H9 (cell line): ENCODE results near the gene KCND2. TPM values are rescaled to one million over a fixed set of nuclear protein-coding genes. Genes with fewer than 3 reads are reported as not detected.

Source experiments
- DNase-seq: peaks from one replicate; pipeline ENCODE4 v3.0.0-alpha.2; 2017
- H2AFZ ChIP-seq: one replicate; pipeline ENCODE4 v1.6.1; 2013; ENCODE audit warnings: mild to moderate bottlenecking, low read length, control low read depth, moderate library complexity
- H2AK5ac ChIP-seq: 2 replicates; pipeline ENCODE4 v1.6.1; 2013; ENCODE audit warnings: low read length, control low read depth, mixed read lengths; ENCODE audit not compliant: insufficient read length
- H2BK120ac ChIP-seq: one replicate; pipeline ENCODE4 v1.6.1; 2013; ENCODE audit warnings: low read depth, mild to moderate bottlenecking, low read length, control low read depth, inconsistent platforms; ENCODE audit not compliant: poor library complexity, severe bottlenecking
- H2BK12ac ChIP-seq: 2 replicates; pipeline ENCODE4 v1.6.1; 2013; ENCODE audit warnings: low read length, control low read depth, mixed read lengths, low read depth; ENCODE audit not compliant: insufficient read length
- H2BK15ac ChIP-seq: 2 replicates; pipeline ENCODE4 v1.6.1; 2013; ENCODE audit warnings: low read depth, low read length, control low read depth
- H2BK20ac ChIP-seq: one replicate; pipeline ENCODE4 v1.6.1; 2013; ENCODE audit warnings: low read depth, mild to moderate bottlenecking, low read length, control low read depth, inconsistent platforms; ENCODE audit not compliant: poor library complexity, severe bottlenecking
- H2BK5ac ChIP-seq: 2 replicates; pipeline ENCODE4 v1.6.1; 2013; ENCODE audit warnings: low read length, control low read depth, mixed read lengths; ENCODE audit not compliant: insufficient read length
- H3K14ac ChIP-seq: 2 replicates; pipeline ENCODE4 v1.6.1; 2013; ENCODE audit warnings: low read length, control low read depth; ENCODE audit not compliant: insufficient read depth
- H3K18ac ChIP-seq: 2 replicates; pipeline ENCODE4 v1.6.1; 2013; ENCODE audit warnings: low read depth, mild to moderate bottlenecking, mixed read lengths, low read length, control low read depth; ENCODE audit not compliant: insufficient read length
- H3K23ac ChIP-seq: 2 replicates; pipeline ENCODE4 v1.6.1; 2013; ENCODE audit warnings: low read length, control low read depth, mixed read lengths, low read depth; ENCODE audit not compliant: insufficient read length
- H3K23me2 ChIP-seq: 2 replicates; pipeline ENCODE4 v1.6.1; 2013; ENCODE audit warnings: low read depth, mild to moderate bottlenecking, mixed read lengths, low read length, control low read depth; ENCODE audit not compliant: insufficient read length, poor library complexity, severe bottlenecking
- H3K27ac ChIP-seq: 2 replicates; pipeline ENCODE4 v1.5.1; 2013; ENCODE audit warnings: low read length, control low read depth, mixed read lengths, low read depth; ENCODE audit not compliant: insufficient read length
- H3K27me3 ChIP-seq: 2 replicates; pipeline ENCODE4 v1.6.1; 2013; ENCODE audit warnings: low read length, control low read depth, inconsistent platforms; ENCODE audit not compliant: insufficient read depth
- H3K4ac ChIP-seq: 2 replicates; pipeline ENCODE4 v1.6.1; 2013; ENCODE audit warnings: low read depth, mild to moderate bottlenecking, control low read depth, inconsistent platforms, low read length, moderate library complexity
- H3K4me1 ChIP-seq: 2 replicates; pipeline ENCODE4 v1.6.1; 2013; ENCODE audit warnings: low read length, control low read depth, inconsistent platforms; ENCODE audit not compliant: insufficient read depth
- H3K4me2 ChIP-seq: 2 replicates; pipeline ENCODE4 v1.6.1; 2013; ENCODE audit warnings: low read length, control low read depth, mixed read lengths; ENCODE audit not compliant: insufficient read length, insufficient read depth
- H3K56ac ChIP-seq: 2 replicates; pipeline ENCODE4 v1.6.1; 2013; ENCODE audit warnings: low read depth, mild to moderate bottlenecking, mixed read lengths, low read length, control low read depth; ENCODE audit not compliant: insufficient read length
- H3K79me1 ChIP-seq: 2 replicates; pipeline ENCODE4 v1.6.1; 2013; ENCODE audit warnings: low read depth, mild to moderate bottlenecking, moderate library complexity, low read length, control low read depth, inconsistent platforms; ENCODE audit not compliant: insufficient read depth, poor library complexity, severe bottlenecking
- H3K79me2 ChIP-seq: 2 replicates; pipeline ENCODE4 v1.6.1; 2013; ENCODE audit warnings: low read length, control low read depth, inconsistent platforms; ENCODE audit not compliant: insufficient read depth
- H3K9ac ChIP-seq: 2 replicates; pipeline ENCODE4 v1.6.1; 2013; ENCODE audit warnings: low read length, control low read depth, mixed read lengths; ENCODE audit not compliant: insufficient read length; ENCODE audit errors: extremely low read depth
- H3K9me3 ChIP-seq: one replicate; pipeline ENCODE4 v1.6.1; 2013; ENCODE audit warnings: low read depth, low read length, inconsistent platforms; ENCODE audit not compliant: control insufficient read depth
- H3T11ph ChIP-seq: one replicate; pipeline ENCODE4 v1.6.1; 2013; ENCODE audit warnings: mild to moderate bottlenecking, low read length, control low read depth, inconsistent platforms
- H4K20me1 ChIP-seq: one replicate; pipeline ENCODE4 v1.6.1; 2013; ENCODE audit not compliant: control insufficient read depth, insufficient read length, insufficient read depth
- H4K5ac ChIP-seq: 2 replicates; pipeline ENCODE4 v1.6.1; 2013; ENCODE audit warnings: low read depth, mild to moderate bottlenecking, mixed read lengths, low read length, control low read depth; ENCODE audit not compliant: insufficient read length
- H4K8ac ChIP-seq: replicated peaks from 2 replicates; pipeline ENCODE4 v1.6.1; 2013; ENCODE audit warnings: low read length, control low read depth, mixed read lengths, low read depth; ENCODE audit not compliant: insufficient read length
- H4K91ac ChIP-seq: 2 replicates; pipeline ENCODE4 v1.6.1; 2013; ENCODE audit warnings: low read depth, mild to moderate bottlenecking, moderate library complexity, mixed read lengths, low read length, control low read depth; ENCODE audit not compliant: insufficient read length
- H3K27ac Mint-ChIP-seq, 3 experiments: 2 replicates in 2 of 3; 3 replicates in 1 of 3; pipeline ENCODE4 v1.8.0; 2020 to 2021; ENCODE audit warnings: mixed read lengths in 3 of 3, mild to moderate bottlenecking in 1 of 3, moderate library complexity in 1 of 3
- H3K27me3 Mint-ChIP-seq: 2 replicates; pipeline ENCODE4 v1.8.0; 2021; ENCODE audit warnings: low read depth, mild to moderate bottlenecking, moderate library complexity, mixed read lengths
- H3K36me3 Mint-ChIP-seq, 3 experiments: 2 replicates in 2 of 3; 3 replicates in 1 of 3; pipeline ENCODE4 v1.8.0; 2020 to 2021; ENCODE audit warnings: low read depth in 3 of 3, mixed read lengths in 3 of 3; ENCODE audit not compliant: insufficient read depth in 1 of 3
- H3K4me1 Mint-ChIP-seq, 2 experiments: 2 replicates each; pipeline ENCODE4 v1.8.0; 2020; ENCODE audit warnings: mixed read lengths in 2 of 2
- H3K4me3 Mint-ChIP-seq, 2 experiments: 2 replicates in 1 of 2; 3 replicates in 1 of 2; pipeline ENCODE4 v1.8.0; 2020 to 2021; ENCODE audit warnings: mild to moderate bottlenecking in 2 of 2, mixed read lengths in 2 of 2, moderate library complexity in 1 of 2
- H3K9me3 Mint-ChIP-seq, 2 experiments: 2 replicates in 1 of 2; 3 replicates in 1 of 2; pipeline ENCODE4 v1.8.0; 2020; ENCODE audit warnings: mild to moderate bottlenecking in 2 of 2, mixed read lengths in 2 of 2, moderate library complexity in 1 of 2
- WGBS: extraction: QIAGEN DNeasy Blood & Tissue Kit; methylation state at CpG from one replicate; pipeline ENCODE4 v1.1.7; 2013; ENCODE audit warnings: missing lambda C conversion rate, low lambda C conversion rate, mixed read lengths; ENCODE audit not compliant: insufficient read length; ENCODE audit errors: extremely low coverage; 5-methylcytosine and 5-hydroxymethylcytosine counted together
- total RNA-seq: library from RNA; stranded (reverse); gene quantifications from 2 replicates; pipeline ENCODE4 v1.2.1, GENCODE V29; 2021
- TF ChIP-seq, protein P1 (sequence below): fragments of 200-600 bp; sonication (generic); conservative IDR thresholded peaks from 3 replicates; pipeline ENCODE4 v1.8.0; 2021; ENCODE audit warnings: antibody characterized with exemption, mild to moderate bottlenecking

The KCND2 gene
- total RNA-seq, 1 experiment from 2014 or later: 6.4 TPM

DNA sequence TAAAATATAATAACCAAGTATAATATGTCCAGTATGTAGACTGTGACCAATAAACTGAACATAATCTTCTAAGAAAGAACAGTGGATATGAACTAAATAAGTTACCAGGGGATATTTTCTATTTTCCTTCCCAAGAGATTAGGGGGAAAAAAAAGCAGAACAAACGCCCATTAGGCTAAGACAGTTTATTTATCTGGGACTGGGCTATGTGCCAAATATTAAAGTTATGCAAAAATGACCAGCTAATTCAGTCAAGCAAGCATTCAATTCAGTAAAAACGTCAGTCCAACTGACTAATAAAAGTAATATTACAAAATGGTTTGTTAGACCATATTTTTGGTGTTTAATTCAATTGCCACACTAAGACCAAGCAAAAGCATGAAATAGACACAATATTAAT lies 462.8 kb downstream of the KCND2 start:
- no peak overlapping the region for H3K23ac ChIP-seq
- no peaks in the 10 kb centered on the region for H4K20me1 ChIP-seq
- H3K9me3 ChIP-seq: no peaks in the 10 kb centered on the region
- no peak overlapping the region for H3T11ph ChIP-seq
- H3K27me3 ChIP-seq: no peaks in the 10 kb centered on the region
- H2BK15ac ChIP-seq: no peak overlapping the region
- H2AK5ac ChIP-seq: no peak overlapping the region
- no peak overlapping the region for H3K27ac Mint-ChIP-seq
- H4K8ac ChIP-seq: no peak overlapping the region
- H4K5ac ChIP-seq: no peak overlapping the region
- no peak overlapping the region for H3K4ac ChIP-seq
- peaks cover 24 to 29% of the 10 kb centered on the region in 2 experiments for H3K4me1 Mint-ChIP-seq
- no peaks in the 10 kb centered on the region for H3K79me2 ChIP-seq
- no peaks in the 10 kb centered on the region for H3K27me3 Mint-ChIP-seq
- H2BK12ac ChIP-seq: no peak overlapping the region
- H2AFZ ChIP-seq: no peak overlapping the region
- H3K56ac ChIP-seq: no peak overlapping the region
- H3K79me1 ChIP-seq: no peaks in the 10 kb centered on the region
- TF ChIP-seq, protein P1, sequence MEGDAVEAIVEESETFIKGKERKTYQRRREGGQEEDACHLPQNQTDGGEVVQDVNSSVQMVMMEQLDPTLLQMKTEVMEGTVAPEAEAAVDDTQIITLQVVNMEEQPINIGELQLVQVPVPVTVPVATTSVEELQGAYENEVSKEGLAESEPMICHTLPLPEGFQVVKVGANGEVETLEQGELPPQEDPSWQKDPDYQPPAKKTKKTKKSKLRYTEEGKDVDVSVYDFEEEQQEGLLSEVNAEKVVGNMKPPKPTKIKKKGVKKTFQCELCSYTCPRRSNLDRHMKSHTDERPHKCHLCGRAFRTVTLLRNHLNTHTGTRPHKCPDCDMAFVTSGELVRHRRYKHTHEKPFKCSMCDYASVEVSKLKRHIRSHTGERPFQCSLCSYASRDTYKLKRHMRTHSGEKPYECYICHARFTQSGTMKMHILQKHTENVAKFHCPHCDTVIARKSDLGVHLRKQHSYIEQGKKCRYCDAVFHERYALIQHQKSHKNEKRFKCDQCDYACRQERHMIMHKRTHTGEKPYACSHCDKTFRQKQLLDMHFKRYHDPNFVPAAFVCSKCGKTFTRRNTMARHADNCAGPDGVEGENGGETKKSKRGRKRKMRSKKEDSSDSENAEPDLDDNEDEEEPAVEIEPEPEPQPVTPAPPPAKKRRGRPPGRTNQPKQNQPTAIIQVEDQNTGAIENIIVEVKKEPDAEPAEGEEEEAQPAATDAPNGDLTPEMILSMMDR: no peak
- no peak overlapping the region for H3K9ac ChIP-seq
- no peak overlapping the region for H2BK20ac ChIP-seq
- no peak overlapping the region for H3K18ac ChIP-seq
- no peak overlapping the region for H3K4me2 ChIP-seq
- no CpG with 5 or more reads among the region's 2 CpGs for WGBS
- no peak overlapping the region for H2BK5ac ChIP-seq
- no peak overlapping the region for H3K4me3 Mint-ChIP-seq
- no peak overlapping the region for H3K27ac ChIP-seq
- H4K91ac ChIP-seq: no peak overlapping the region
- DNase-seq: no peak
- no peaks in the 10 kb centered on the region for H3K23me2 ChIP-seq
- no peak overlapping the region for H2BK120ac ChIP-seq
- no peak overlapping the region for H3K14ac ChIP-seq
- peaks cover 0 to 2% (median 0%) of the 10 kb centered on the region in 3 experiments; a peak in 3 of 7 replicates for H3K36me3 Mint-ChIP-seq
- H3K9me3 Mint-ChIP-seq: no peaks in the 10 kb centered on the region
- peaks cover 6% of the 10 kb centered on the region for H3K4me1 ChIP-seq
